Liver (tissue), 9 donors: ENCODE measurements around the gene JAML. TPM values are rescaled to one million over a fixed set of nuclear protein-coding genes. Genes with fewer than 3 reads are reported as not detected.

Experiments used
- DNase-seq: peaks from one replicate; pipeline ENCODE4 v3.0.0-alpha.2; 2017; ENCODE audit warnings: low spot score
- H3K27ac ChIP-seq, 2 donors: one replicate each; pipeline ENCODE4 v1.7.0; 2013; ENCODE audit warnings: inconsistent platforms in 2 of 2, low read length in 2 of 2, control low read depth in 1 of 2, low read depth in 1 of 2, mild to moderate bottlenecking in 1 of 2
- H3K27me3 ChIP-seq, 4 donors: one replicate each; pipeline versions ENCODE4 v1.6.1 to v1.7.0; 2013; ENCODE audit warnings: low read length in 3 of 4, inconsistent platforms in 1 of 4, mild to moderate bottlenecking in 1 of 4, moderate library complexity in 1 of 4; ENCODE audit not compliant: control insufficient read depth in 4 of 4, insufficient read depth in 4 of 4
- H3K36me3 ChIP-seq, 4 donors: one replicate each; pipeline versions ENCODE4 v1.6.1 to v1.7.0; 2013; ENCODE audit warnings: low read length in 3 of 4, mild to moderate bottlenecking in 3 of 4, low read depth in 1 of 4, moderate library complexity in 1 of 4; ENCODE audit not compliant: control insufficient read depth in 4 of 4, insufficient read depth in 3 of 4
- H3K4me1 ChIP-seq, 4 donors: one replicate each; pipeline versions ENCODE4 v1.6.1 to v1.7.0; 2013; ENCODE audit warnings: low read length in 3 of 4, mild to moderate bottlenecking in 3 of 4, moderate library complexity in 1 of 4; ENCODE audit not compliant: control insufficient read depth in 4 of 4, insufficient read depth in 4 of 4
- H3K4me3 ChIP-seq, 3 donors: one replicate each; pipeline versions ENCODE4 v1.6.1 to v1.7.0; 2013; ENCODE audit warnings: low read length in 3 of 3, control low read depth in 1 of 3, low read depth in 1 of 3, mild to moderate bottlenecking in 1 of 3
- H3K9ac ChIP-seq, 2 donors: one replicate each; pipeline ENCODE4 v1.7.0; 2013; ENCODE audit warnings: low read length in 2 of 2, mild to moderate bottlenecking in 2 of 2, moderate library complexity in 2 of 2, control low read depth in 1 of 2, low read depth in 1 of 2
- H3K9me3 ChIP-seq, 4 donors: one replicate each; pipeline versions ENCODE4 v1.6.1 to v1.7.0; 2013; ENCODE audit warnings: low read length in 3 of 4; ENCODE audit not compliant: control insufficient read depth in 4 of 4
- ATF3 ChIP-seq: IDR thresholded peaks from 2 replicates; pipeline ENCODE4 v1.6.1; 2016; ENCODE audit warnings: antibody characterized with exemption
- CTCF ChIP-seq: fragments of 150-350 bp; IDR thresholded peaks from 2 replicates; pipeline ENCODE4 v1.5.1; 2017; ENCODE audit warnings: improper control_type of control experiment, low read depth, low read length; ENCODE audit not compliant: missing input control
- EGR1 ChIP-seq, 2 donors: IDR thresholded peaks; 2 replicates each; pipeline ENCODE4 v1.6.1; 2016 to 2018; ENCODE audit warnings: antibody characterized with exemption in 2 of 2, low read depth in 2 of 2
- FOXA1 ChIP-seq: IDR thresholded peaks from 2 replicates; pipeline ENCODE4 v1.6.1; 2016; ENCODE audit warnings: antibody characterized with exemption
- FOXA2 ChIP-seq: IDR thresholded peaks from 2 replicates; pipeline ENCODE4 v1.6.1; 2016; ENCODE audit warnings: antibody characterized with exemption
- GABPA ChIP-seq, 2 donors: IDR thresholded peaks in 1 of 2; conservative IDR thresholded peaks in 1 of 2; 2 replicates each; pipeline ENCODE4 v1.6.1; 2016; ENCODE audit warnings: antibody characterized with exemption in 2 of 2, mild to moderate bottlenecking in 1 of 2, moderate library complexity in 1 of 2
- HNF4A ChIP-seq, 2 donors: conservative IDR thresholded peaks; 2 replicates each; pipeline ENCODE4 v1.6.1; 2016; ENCODE audit warnings: antibody characterized with exemption in 2 of 2, mild to moderate bottlenecking in 2 of 2
- HNF4G ChIP-seq: IDR thresholded peaks from 2 replicates; pipeline ENCODE4 v1.6.1; 2016; ENCODE audit warnings: antibody characterized with exemption
- JUND ChIP-seq, 2 donors: IDR thresholded peaks; 2 replicates each; pipeline ENCODE4 v1.6.1; 2016; ENCODE audit warnings: antibody characterized with exemption in 2 of 2
- NR2F2 ChIP-seq: IDR thresholded peaks from 2 replicates; pipeline ENCODE4 v1.6.1; 2016; ENCODE audit warnings: antibody characterized with exemption
- RAD21 ChIP-seq, 2 donors: IDR thresholded peaks; 2 replicates each; pipeline ENCODE4 v1.6.1; 2016; ENCODE audit warnings: antibody characterized with exemption in 2 of 2, mild to moderate bottlenecking in 2 of 2
- REST ChIP-seq: IDR thresholded peaks from 2 replicates; pipeline ENCODE4 v1.6.1; 2016; ENCODE audit warnings: antibody characterized with exemption, mild to moderate bottlenecking
- RXRA ChIP-seq, 2 donors: IDR thresholded peaks; 2 replicates each; pipeline ENCODE4 v1.6.1; 2017 to 2018; ENCODE audit warnings: antibody characterized with exemption in 2 of 2, mild to moderate bottlenecking in 1 of 2
- SP1 ChIP-seq: IDR thresholded peaks from 2 replicates; pipeline ENCODE4 v1.6.1; 2018; ENCODE audit warnings: antibody characterized with exemption, mild to moderate bottlenecking
- TAF1 ChIP-seq: conservative IDR thresholded peaks from 2 replicates; pipeline ENCODE4 v1.6.1; 2016; ENCODE audit warnings: antibody characterized with exemption, mild to moderate bottlenecking
- YY1 ChIP-seq: IDR thresholded peaks from 2 replicates; pipeline ENCODE4 v1.6.1; 2016; ENCODE audit warnings: antibody characterized with exemption, mild to moderate bottlenecking
- WGBS: extraction: QIAGEN DNeasy Blood & Tissue Kit; methylation state at CpG from one replicate; pipeline ENCODE4 v1.1.7; 2013; 5-methylcytosine and 5-hydroxymethylcytosine counted together
- polyA plus RNA-seq, 2 donors: library from polyadenylated mRNA; stranded (reverse) in 1 of 2; unstranded in 1 of 2; fragments of 200-250 nt in 1 of 2; fragments of >200 nt in 1 of 2; fragmentation: Nextera tagmentation in 1 of 2; extraction: Ambion mirVana in 1 of 2; gene quantifications; one replicate each; pipeline versions ENCODE4 v1.2.1 to v1.2.3, GENCODE V29; 2013 to 2015
- total RNA-seq, 2 donors: library from RNA; depleted of rRNA; stranded (reverse); fragments of >200 nt; gene quantifications; one replicate each; pipeline ENCODE4 v1.2.3, GENCODE V29; 2014
- TF ChIP-seq, protein P1 (sequence below): IDR thresholded peaks from 2 replicates; pipeline ENCODE4 v1.6.1; 2016; ENCODE audit warnings: antibody characterized with exemption
- TF ChIP-seq, protein P2 (sequence below): IDR thresholded peaks from 2 replicates; pipeline ENCODE4 v1.6.1; 2016; ENCODE audit warnings: antibody characterized with exemption
- donor health status: healthy.
- donor health status: healthy.
- donor health status: healthy.
- donor health status: healthy.
- donor health status: healthy.

JAML gene
- total and polyA plus RNA-seq, 4 donors: 2.2 to 13.5 (median 6.5) TPM

DNA sequence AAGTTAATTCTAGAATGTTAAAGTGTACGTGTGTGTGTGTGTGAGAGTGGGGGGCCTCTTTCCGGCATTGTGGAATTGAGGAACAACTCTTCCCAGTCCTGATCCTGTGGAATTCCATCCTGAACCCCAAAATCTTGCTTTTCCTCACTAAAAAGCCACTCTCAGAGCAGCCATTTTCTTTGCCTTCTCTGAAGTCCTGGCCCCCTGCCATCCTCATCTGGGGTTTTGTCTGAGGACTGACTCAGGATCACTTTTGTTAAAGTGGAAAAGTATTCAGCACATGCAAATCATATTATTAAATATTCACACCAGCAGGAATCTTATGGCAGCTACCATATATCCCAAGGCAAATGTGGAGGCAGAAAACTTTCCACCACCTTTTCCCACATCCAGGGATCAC, 76.0 kb downstream of the JAML start:
- DNase-seq: no peak
- Histone ChIP-seq H3K4me3 (no peak overlapping the region), H3K36me3 (no peaks in the 10 kb centered on the region), H3K27me3 (peaks cover 0 to 7% (median 5%) of the 10 kb centered on the region in 4 donors), H3K4me1 (peaks cover 5 to 21% (median 8%) of the 10 kb centered on the region in 4 donors), H3K27ac (no peak overlapping the region), H3K9me3 (no peaks in the 10 kb centered on the region), H3K9ac (no peak overlapping the region)
- 87% methylated on average over 2 of the region's 2 CpGs for WGBS
- no peak for TF ChIP-seq TAF1
- TF ChIP-seq, protein P1, sequence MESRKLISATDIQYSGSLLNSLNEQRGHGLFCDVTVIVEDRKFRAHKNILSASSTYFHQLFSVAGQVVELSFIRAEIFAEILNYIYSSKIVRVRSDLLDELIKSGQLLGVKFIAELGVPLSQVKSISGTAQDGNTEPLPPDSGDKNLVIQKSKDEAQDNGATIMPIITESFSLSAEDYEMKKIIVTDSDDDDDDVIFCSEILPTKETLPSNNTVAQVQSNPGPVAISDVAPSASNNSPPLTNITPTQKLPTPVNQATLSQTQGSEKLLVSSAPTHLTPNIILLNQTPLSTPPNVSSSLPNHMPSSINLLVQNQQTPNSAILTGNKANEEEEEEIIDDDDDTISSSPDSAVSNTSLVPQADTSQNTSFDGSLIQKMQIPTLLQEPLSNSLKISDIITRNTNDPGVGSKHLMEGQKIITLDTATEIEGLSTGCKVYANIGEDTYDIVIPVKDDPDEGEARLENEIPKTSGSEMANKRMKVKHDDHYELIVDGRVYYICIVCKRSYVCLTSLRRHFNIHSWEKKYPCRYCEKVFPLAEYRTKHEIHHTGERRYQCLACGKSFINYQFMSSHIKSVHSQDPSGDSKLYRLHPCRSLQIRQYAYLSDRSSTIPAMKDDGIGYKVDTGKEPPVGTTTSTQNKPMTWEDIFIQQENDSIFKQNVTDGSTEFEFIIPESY: no peak
- no peak for TF ChIP-seq FOXA2
- TF ChIP-seq RAD21 (IDR thresholded peaks at IDR 0.05): no peak
- TF ChIP-seq YY1: no peak
- TF ChIP-seq RXRA (IDR thresholded peaks at IDR 0.05): no peak
- no peak for TF ChIP-seq GABPA (IDR thresholded peaks at IDR 0.05 in 1 of 2, conservative IDR thresholded peaks at IDR 0.05 in 1 of 2)
- no peak for TF ChIP-seq ATF3
- TF ChIP-seq JUND (IDR thresholded peaks at IDR 0.05): no peak
- no peak for TF ChIP-seq SP1
- TF ChIP-seq FOXA1: no peak
- no peak for TF ChIP-seq REST
- TF ChIP-seq, protein P2, sequence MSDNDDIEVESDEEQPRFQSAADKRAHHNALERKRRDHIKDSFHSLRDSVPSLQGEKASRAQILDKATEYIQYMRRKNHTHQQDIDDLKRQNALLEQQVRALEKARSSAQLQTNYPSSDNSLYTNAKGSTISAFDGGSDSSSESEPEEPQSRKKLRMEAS: no peak
- TF ChIP-seq EGR1 (IDR thresholded peaks at IDR 0.05; ENCODE audit: low read depth in 2 of 2): no peak
- TF ChIP-seq NR2F2: no peak
- TF ChIP-seq CTCF: no peak
- TF ChIP-seq HNF4A (conservative IDR thresholded peaks at IDR 0.05): no peak
- TF ChIP-seq HNF4G: no peak
